Stimulated activated CD8-positive, alpha-beta memory T cell treated with anti-CD3 and anti-CD28 coated beads, Interleukin-15, amount 100 ng/mL, for 24 hours (primary cell): Measurements from ENCODE around the gene PRUNE1.

ENCODE experiments used
- DNase-seq: peaks from one replicate; pipeline ENCODE4 v3.0.0-alpha.2; 2020; ENCODE audit warnings: low read depth

Gene PRUNE1

DNA sequence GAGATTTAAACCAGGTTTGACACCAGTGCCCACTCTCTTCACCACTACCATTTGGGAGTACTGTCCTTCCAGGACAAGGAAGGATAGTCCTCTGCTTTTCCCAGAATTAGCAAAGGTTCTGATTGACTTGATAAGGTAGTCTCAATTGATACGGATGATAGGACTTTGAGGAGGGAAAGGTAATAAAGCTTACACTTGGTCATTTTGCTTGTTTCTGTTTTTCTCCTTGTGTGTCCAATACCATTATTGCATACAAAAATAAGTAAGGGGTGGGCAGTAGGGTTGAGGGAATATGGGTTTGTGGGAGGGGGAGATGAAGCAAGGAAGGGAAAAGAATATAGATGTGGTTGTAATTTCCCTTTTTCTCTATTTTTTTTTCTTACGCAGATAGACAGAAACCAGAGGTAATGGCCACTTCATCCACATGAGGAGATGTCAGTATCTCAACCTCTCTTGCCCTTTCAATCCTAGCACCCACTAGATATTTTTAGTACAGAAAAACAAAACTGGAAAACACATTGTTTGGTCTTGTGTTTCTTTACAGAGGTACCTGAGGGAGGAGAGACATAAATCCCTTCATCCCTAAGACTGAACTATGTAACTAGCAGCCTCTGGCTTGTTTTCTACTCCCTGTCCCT lies 41.9 kb downstream of the PRUNE1 start:
- no peak for DNase-seq

DNA sequence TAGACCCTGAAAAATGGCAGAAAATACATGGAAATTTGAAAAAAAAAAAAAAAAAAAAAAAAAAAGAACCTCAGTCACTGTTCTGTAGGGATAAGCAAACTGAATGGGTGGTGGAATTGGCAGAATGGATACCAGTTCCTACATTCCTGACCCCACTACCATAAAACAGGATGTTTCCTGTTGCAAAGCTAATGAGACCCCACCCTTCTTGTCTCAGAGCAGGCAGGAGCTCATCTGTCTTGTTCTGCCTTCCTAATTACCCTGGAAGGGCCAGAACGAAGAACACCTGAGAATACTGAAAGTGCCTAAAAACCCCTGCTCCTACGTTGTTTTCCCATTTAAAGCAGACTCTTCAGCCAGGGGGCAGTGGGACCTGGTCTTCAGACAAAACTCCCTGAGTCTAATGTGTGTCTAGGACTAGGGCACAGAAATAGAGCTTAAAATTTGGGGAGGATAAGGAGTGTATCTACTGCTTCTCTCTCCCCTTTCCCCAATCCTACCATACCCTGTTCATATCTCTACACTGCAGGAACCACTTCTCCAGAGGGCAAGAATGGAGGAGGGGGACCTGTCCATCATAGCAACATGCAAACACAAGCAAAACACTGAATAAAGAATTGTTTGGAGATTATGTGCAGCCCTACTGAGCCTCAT lies 43.2 kb downstream of the PRUNE1 start:
- DNase-seq: no peak

DNA sequence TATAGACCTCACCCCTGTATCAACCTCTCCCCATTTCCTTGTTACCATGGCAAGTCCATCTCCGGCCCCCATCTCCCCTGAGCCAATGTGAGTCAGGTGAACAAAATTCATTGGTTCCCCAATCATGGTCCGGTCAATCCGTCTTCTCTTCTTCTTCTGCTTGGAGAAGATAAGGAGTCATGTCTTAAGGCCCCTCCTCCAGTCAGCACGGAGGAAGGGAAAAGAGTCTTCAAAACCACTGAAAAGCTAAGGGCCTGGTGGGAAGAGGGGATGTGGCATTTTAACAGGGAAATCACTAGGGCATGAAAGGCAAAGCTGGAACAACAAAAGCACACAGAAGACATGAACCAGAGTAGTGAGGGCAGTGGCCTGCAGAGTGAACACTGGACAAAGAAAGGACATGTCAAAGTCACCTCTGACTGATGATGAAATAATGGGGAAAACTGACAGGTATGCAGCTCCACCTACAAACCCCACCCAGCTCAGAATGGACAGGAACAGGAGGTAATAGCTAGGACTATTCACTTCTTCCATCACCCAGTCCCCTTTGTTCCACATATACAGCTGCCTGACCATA lies 46.8 kb downstream of the PRUNE1 start:
- DNase-seq: no peak

DNA sequence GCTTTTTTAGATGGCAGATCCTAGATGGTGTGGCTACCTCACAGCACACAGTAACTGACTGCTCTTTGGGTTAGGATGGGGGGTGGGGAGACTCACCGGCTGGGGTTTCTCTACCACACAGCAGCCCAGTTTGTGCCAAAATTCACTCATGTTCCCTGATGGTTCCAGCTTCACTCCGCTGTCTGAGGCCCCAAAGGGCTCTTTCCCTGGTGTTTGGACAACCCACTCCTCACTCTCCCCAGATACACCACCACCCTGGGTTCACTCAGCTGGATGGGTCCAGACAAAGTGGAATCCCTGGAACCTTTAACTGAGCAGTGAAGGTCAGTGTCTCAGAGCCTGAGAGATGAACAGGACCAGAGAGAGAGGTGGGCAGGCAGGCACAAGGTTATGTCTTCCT lies 47.3 kb downstream of the PRUNE1 start:
- no peak for DNase-seq

DNA sequence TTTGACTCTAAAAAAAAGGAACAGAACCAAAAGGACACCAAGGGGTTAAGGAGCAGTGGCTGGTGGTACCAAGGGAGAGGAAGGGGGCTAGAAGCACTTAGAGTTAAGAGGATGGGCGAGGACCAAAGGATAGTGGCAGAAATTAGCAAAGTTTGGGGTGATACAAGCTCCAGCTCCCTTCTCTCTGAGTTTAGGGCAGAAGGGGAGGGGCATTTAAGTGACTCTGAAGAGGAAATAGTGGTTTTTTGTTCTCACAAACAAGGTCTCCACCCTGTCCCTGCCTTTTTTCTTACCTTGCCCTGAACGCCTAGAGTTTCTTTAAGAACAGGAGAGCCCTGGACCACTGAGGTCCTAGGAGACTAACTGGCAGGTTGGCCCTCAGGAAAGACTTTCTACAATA lies 47.9 kb downstream of the PRUNE1 start:
- DNase-seq: no peak

DNA sequence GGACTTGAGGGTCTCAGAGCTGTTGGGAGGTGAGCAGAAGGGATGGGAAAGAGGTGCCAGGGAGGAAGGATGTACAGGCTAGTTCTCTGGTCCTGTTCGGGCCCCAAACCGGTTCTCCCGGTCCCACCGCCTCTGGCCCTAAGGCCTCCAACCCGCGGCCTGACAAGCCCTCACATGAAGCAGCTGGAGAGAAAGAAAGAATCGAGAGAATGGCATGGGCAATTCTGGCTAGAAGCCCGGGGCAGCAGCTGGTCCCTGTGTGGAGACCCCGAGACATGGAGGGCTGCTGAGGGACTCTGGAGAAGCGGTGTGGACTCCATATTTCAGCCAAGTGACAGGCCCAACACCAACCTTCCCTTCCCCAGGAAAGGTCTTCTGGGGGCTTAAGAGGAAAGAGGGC lies 50.4 kb downstream of the PRUNE1 start:
- no peak for DNase-seq

DNA sequence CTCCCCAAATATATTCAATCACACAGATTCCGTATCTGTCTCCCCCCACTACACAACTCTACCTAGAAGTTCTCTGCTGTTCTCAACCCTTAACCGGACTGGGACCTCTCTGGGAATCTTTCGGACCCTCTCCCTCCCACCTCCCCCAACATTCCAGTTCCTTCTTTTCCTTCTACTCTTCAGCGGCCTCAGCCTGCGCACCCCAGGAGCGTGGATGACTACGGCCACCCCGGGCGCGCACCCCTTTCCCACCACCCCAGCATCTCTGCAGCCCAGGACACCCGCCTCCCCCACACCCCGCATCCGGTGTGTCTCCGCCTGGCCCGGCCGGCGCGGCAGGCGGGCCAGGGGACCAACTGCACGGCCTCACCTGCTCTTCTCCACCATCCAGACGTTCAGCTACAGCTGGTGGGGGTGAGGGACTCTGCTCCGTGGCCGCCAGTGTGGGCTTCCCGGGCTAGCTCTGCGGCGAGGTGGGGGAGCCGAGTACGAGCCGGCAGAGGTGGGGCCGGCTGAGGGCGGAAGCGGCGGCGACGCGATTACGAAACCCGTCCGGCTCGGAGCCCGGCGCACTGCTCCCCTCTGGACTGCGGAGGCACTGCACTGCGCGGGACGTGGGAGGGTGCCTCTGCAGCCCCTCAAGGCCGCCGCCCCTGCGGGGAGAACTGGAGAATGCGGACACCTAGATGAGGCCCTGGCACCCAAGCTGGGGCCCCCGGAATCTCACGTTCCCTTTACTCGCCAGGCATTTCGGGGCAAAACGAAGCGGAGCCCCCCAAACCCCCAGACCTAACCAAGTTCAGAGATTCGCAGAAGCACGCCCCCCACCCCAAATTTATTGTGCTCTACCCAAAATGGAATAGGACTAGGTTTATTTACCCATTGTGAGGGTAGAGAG lies 51.1 kb downstream of the PRUNE1 start, which contains the start of gene CDC42SE1:
Gene CDC42SE1 (minus strand): TSS at position 514 of the 898 bp plus-strand sequence. CDS start 3,892 bp downstream, outside the sequence.
- DNase-seq: peak; percentile 55

DNA sequence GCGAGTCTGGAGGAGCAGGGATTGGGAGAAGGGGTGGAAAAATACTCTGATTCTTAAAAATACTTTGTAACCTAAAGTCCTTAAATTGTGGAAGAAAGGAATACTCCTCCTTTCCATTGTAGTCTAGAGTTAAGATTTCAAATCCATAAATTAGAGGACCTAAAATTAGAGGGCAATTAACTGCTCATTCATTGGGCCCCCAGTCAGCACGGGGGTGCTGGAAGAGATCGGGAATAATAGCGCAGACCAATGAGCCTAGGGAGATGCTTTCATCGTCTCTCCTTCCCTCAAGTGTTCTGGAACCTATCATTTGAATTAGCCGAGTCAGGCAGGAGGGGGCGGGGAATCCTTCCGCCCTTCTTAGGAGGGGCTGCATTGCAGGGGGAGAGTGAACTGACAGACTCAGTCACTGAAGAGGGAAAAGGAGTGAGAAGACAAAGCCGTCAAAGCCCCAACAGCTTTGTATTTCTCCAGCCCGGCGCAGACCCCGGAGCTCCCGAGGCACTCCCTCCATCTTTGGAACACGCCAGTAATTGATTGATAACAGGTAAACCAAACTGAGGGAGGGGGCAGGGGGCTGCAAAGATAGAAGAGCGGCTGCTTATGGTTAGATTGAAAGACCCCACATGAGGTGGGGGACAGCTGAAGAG lies 51.9 kb downstream of the PRUNE1 start, which contains the start of gene MLLT11:
Gene MLLT11 (plus strand): TSS at position 391 of the 650 bp plus-strand sequence. CDS start 6,828 bp downstream, outside the sequence.
- no peak for DNase-seq

DNA sequence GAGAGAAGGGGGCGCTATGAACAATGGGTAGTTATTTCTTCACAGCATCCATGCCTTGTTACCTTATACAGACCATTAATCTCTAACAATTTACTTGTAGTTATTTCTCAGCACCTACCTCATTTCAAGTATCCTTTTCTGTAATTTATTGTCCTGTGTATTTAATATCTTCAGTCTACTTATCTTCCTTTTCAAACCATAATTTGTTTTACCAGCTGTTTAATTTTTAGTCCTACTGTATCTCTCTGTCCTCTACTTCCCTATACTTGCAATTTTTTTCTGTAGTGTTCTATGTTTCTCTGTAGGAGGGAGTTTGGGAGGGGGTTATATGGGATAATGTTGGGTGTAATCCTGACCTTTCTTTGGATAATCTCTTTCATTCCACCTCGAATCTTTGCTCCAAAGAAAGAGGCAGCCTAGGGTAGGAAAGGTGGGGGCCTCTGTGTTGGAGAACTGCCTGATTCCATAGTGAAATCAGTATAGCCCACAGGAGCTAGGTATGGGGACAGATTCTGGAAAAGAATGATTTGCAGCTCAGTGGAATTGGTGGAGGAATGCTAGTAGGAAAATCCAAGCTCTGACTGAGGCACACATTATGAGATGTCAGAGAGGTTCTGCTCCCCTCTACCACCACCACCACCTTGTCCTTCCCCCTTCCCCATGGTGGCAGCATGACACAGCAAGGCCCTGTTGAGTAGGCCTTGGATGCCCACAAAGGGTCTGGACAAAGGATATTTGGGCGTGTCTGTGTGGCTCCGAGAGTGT lies 52.6 kb downstream of the PRUNE1 start:
- DNase-seq: no peak

DNA sequence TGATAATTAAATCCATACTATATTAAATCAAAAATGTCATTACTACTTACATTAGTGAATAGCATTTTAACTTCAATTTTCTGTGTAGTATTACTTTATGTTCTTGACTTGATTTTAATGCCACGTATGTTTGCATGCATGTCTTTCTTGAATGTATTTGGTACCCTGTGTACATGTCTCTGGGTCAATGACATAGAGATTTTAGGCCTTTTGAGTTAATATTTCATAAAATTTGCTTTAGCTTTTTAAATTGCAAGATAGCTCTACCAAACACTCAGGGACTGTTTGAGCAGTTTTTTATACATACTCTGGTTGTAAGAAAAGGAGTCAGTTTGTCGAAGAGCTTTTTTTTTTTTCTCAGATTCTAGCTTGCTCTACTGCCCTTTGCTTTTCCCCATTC lies 53.5 kb downstream of the PRUNE1 start:
- no peak for DNase-seq

DNA sequence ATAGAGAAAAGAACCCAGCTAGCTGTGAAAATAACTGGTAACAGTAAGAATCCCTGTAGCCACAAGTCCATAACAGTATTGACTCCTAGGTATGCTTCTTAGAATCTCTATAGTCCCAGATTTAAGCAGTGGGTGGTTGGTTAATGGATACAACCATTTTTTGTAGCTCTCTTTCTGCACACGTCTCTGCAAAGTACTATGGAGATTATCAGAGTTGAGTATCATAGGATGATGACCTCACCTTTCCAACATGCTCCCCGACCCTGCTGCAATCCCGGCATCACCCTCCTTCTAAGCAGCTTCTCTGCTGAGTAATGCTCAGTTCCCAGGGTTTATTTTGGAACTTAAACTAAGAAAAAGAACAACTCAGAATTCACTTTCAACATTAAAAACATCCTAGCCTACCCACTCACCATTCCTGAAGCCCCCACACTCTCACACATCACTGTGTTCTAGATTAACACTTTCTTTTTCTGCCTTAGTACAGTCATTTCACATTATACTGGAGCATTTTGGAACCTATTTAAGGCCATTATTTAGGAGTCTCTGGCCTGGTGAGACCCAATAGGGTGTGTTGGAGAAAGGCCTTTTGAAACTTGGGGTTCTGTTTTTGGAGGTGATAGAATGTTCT lies 54.6 kb downstream of the PRUNE1 start:
- no peak for DNase-seq

DNA sequence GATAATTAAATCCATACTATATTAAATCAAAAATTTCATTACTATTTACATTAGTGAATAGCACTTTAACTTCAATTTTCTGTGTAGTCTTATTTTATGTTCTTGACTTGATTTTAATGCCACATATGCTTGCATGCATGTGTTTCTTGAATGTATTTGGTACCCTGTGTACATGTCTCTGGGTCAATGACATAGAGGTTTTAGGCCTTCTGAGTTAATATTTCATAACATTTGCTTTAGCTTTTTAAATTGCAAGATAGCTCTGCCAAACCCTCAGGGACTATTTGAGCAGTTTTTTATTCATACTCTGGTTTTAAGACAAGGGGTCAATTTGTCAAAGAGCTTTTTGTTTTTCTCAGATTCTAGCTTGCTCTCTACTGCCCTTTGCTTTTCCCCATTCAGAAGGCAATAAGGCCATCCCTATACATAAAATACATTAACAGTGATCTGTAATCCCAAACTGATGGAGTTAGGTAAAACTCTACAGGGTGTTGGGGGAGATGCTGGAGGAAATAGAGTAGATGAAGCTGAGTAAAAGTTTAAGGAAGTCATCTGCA lies 56.9 kb downstream of the PRUNE1 start:
- DNase-seq: no peak

DNA sequence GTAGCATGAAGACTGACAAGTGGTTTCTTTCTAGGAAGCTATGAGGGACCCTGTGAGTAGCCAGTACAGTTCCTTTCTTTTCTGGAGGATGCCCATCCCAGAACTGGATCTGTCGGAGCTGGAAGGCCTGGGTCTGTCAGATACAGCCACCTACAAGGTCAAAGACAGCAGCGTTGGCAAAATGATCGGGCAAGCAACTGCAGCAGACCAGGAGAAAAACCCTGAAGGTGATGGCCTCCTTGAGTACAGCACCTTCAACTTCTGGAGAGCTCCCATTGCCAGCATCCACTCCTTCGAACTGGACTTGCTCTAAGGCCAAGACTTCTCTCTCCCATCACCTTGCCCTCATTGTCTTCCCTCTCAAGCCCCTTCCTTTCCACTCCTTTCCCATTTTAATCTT lies 58.9 kb downstream of the PRUNE1 start:
- DNase-seq: no peak

DNA sequence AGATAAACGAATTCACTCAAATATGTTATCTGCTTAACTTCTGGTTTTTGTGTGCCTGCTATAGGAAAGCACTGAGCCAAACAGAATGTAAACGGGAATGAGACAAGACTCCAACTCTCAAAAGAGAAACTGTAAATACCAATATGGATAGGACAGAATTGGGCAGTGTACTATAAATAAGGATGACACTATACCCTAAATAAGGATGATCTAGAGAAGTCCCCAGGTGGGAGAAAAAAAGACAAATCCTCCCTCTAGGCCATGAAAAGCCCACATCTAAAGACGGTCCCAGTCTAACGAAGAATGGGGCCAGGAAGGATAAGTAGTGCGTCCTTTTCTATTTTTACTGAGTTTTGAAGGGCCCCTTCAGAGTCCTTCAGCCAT lies 60.8 kb downstream of the PRUNE1 start:
- DNase-seq: no peak

DNA sequence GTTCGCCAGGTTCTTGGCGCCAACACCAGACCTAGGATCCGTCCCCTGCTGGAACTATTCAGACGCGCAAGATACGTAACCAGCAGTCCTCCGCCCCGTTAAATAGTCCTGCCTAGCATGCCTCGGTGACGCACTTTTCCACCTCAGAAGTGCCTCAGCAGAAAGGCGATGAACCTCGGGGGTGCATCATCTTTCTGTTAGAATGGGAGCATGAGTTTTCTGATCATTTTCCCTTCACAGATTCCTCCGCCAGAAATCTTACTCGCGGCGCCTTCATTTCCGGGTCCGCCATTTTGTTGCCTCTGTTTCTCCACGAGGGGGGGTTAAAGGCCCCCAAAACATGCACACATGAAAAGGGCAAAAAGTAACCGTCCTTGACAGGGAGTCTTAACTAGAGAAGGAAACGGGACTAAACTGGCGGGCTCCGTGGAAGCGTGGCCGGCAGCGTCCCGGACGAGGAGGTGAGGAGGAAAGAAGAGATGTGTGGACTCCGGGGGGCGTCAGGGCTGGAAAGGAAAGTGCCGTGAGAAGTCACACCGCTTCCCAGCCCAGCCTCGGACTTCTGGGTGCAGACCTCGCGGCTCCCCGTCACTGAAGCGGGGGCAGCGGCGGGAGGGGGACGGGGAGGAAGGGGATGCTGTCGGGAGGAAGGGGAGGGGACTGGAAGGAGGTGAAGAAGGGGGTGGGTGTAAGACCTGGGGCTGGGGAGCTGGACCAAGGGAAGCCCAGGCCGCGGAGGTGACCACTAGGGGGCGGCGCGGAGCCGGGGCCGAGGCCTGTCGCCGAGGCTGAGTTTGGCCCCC lies 62.4 kb downstream of the PRUNE1 start, which contains the start of gene GABPB2:
Gene GABPB2 (plus strand): TSS at position 288 of the 803 bp plus-strand sequence. CDS start 17,429 bp downstream, outside the sequence.
- peak; percentile 72 for DNase-seq

DNA sequence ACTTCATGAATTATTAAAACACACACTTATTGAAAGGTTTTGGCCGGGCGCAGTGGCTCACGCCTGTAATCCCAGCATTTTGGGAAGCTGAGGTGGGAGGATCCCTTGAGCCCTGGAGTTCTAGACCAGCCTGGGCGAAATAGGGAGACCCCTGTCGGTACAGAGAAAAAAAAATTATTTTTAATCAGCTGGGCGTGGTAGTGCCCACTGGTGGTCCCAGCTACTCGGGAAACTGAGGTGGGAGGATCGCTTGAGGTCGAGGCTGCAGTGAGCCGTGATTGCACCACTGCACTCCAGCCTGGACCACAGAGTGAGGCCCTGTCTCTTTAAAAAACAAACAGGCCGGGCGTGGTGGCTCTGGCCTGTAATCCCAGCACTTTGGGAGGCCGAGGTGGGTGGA lies 64.0 kb downstream of the PRUNE1 start:
- DNase-seq: no peak
